ENCODE measurements around the gene SPNS3. TPM values are rescaled to one million over a fixed set of nuclear protein-coding genes. Genes with fewer than 3 reads are reported as not detected.

Gene SPNS3
- total and polyA plus RNA-seq, 2 of the 4 experiments (the other 2 are of a cell fraction), result 0.18 TPM; not detected in 1

- DNase-seq, result no peak
- BruUV-seq (replicated peaks), result no TSS peak
- Histone ChIP-seq H3K9ac (ENCODE audit: low read depth, low read length) (no peak overlapping the region), H3K4me2 (ENCODE audit: low read depth, low read length) (no peak overlapping the region), H3K4me1 (ENCODE audit: control insufficient read depth, insufficient read depth, low read length) (no peaks in the 10 kb centered on the region), H2AK9ac (replicated peaks; ENCODE audit: low read depth, low read length, poor library complexity) (no peak overlapping the region), H3K23ac (ENCODE audit: low read depth, low read length) (no peak overlapping the region), H4K5ac (ENCODE audit: low read depth, low read length) (no peak overlapping the region), H2BK20ac (ENCODE audit: low read depth, low read length) (no peak overlapping the region), H2BK5ac (ENCODE audit: low read depth, low read length, poor library complexity, severe bottlenecking) (no peak overlapping the region), H3K9me3 (ENCODE audit: control insufficient read depth, insufficient read depth, low read length) (no peaks in the 10 kb centered on the region), H3K4me3 (ENCODE audit: insufficient read depth, low read depth, low read length) (no peak overlapping the region), H3K4ac (ENCODE audit: low read depth, low read length) (no peak overlapping the region), H4K91ac (ENCODE audit: insufficient read depth, low read depth, low read length) (no peak overlapping the region), H4K20me1 (ENCODE audit: insufficient read depth, low read length) (no peaks in the 10 kb centered on the region), H4K8ac (ENCODE audit: low read depth in 2 of 2, low read length in 2 of 2) (no peak overlapping the region), H3K27me3 (ENCODE audit: control insufficient read depth, insufficient read depth, low read length) (peaks cover 45% of the 10 kb centered on the region), H3K27ac (ENCODE audit: insufficient read depth, low read length) (no peak overlapping the region), H3K79me1 (ENCODE audit: low read depth in 1 of 2, low read length in 2 of 2) (no peaks in the 10 kb centered on the region), H3K9me1 (ENCODE audit: insufficient read depth, low read length) (no peaks in the 10 kb centered on the region), H2AK5ac (ENCODE audit: low read depth, low read length) (no peak overlapping the region), H3K18ac (ENCODE audit: low read depth, low read length) (no peak overlapping the region), H2AFZ (replicated peaks; ENCODE audit: low read length, poor library complexity) (no peak overlapping the region), H2BK15ac (ENCODE audit: low read depth, low read length) (no peak overlapping the region), H2BK120ac (ENCODE audit: low read depth, low read length) (no peak overlapping the region), H3K56ac (ENCODE audit: extremely low read depth, insufficient read depth, low read length) (no peak overlapping the region), H3K36me3 (ENCODE audit: control insufficient read depth, insufficient read depth, low read length) (no peaks in the 10 kb centered on the region), H3K14ac (replicated peaks; ENCODE audit: low read depth, low read length) (no peak overlapping the region)
- TF ChIP-seq MAFK (IDR thresholded peaks at IDR 0.05; ENCODE audit: low read depth, low read length) (no peak), RFX5 (IDR thresholded peaks at IDR 0.05; ENCODE audit: low read depth, low read length) (no peak), RCOR1 (IDR thresholded peaks at IDR 0.05; ENCODE audit: insufficient replicate concordance, low read length) (no peak), CEBPB (IDR thresholded peaks at IDR 0.05; ENCODE audit: low read depth, low read length) (no peak), RAD21 (IDR thresholded peaks at IDR 0.05; ENCODE audit: low read length) (no peak), CHD1 (IDR thresholded peaks at IDR 0.05; ENCODE audit: low read depth, low read length) (no peak), CTCF (conservative IDR thresholded peaks at IDR 0.05; ENCODE audit: low read depth, low read length) (no peak), MXI1 (IDR thresholded peaks at IDR 0.05; ENCODE audit: borderline replicate concordance, low read depth, low read length) (no peak), NFE2L2 (IDR thresholded peaks at IDR 0.05; ENCODE audit: low read depth, low read length) (no peak), USF2 (IDR thresholded peaks at IDR 0.05; ENCODE audit: low read depth, low read length) (no peak), MAZ (IDR thresholded peaks at IDR 0.05; ENCODE audit: borderline replicate concordance, low read depth, low read length) (no peak), FOS (IDR thresholded peaks at IDR 0.05; ENCODE audit: low read depth, low read length) (no peak), SMC3 (IDR thresholded peaks at IDR 0.05; ENCODE audit: low read depth, low read length) (no peak), POLR2A (IDR thresholded peaks at IDR 0.05; ENCODE audit: low read depth, low read length) (no peak)
- CTCF ChIA-PET, result no interaction called here
- POLR2A ChIA-PET (ENCODE audit: unreplicated experiment), result no interaction called here
- WGBS, 2 experiments (ENCODE audit: extremely low coverage in 2 of 2, insufficient read length in 1 of 2), result 71% methylated on average over 3 of the region's 11 CpGs; no CpG with 5 or more reads in 1 of the 2 experiments
- in situ Hi-C loops (cut with MboI; ENCODE audit: low sequenced_read_pairs) (no loop called here), intact Hi-C loops (cut with micrococcal nuclease) (no loop called here), dilution Hi-C loops (cut with HindIII; ENCODE audit: low sequenced_read_pairs, unreplicated experiment) (no loop called here)
- no peak for ATAC-seq (ENCODE audit: low read depth)
Observed at GRCh38 chr17:4449736-4450135, 16.0 kb downstream of the SPNS3 start.

Measured in IMR-90 (cell line).